ENCODE measurements around the gene DACH1. TPM values are rescaled to one million over a fixed set of nuclear protein-coding genes. Genes with fewer than 3 reads are reported as not detected.

The DACH1 gene
- total RNA-seq, 1 experiment from 2014 or later, result 0.11 TPM

GRCh38 chr13:71718931-71719330 lies 148.1 kb downstream of the DACH1 start:
- no TSS peak for BruUV-seq (replicated peaks)
- H3K4me3 ChIP-seq (ENCODE audit: low read depth, low read length, poor library complexity, severe bottlenecking), result no peak overlapping the region
- no peaks in the 10 kb centered on the region for H3K27me3 ChIP-seq (replicated peaks; ENCODE audit: insufficient read depth, low read depth, low read length, poor library complexity)
- H3K4me1 ChIP-seq (ENCODE audit: insufficient read depth, low read length, poor library complexity, severe bottlenecking), result no peaks in the 10 kb centered on the region
- ChIA-PET POLR2A (ENCODE audit: low non-redundant PET) (no interaction called here), CTCF (no interaction called here)
- no peaks in the 10 kb centered on the region for H3K36me3 ChIP-seq (ENCODE audit: insufficient read depth, low read length, poor library complexity, severe bottlenecking)
- TF ChIP-seq EZH2 (IDR thresholded peaks at IDR 0.05; ENCODE audit: borderline replicate concordance, low read depth, low read length, poor library complexity, severe bottlenecking) (no peak), CTCF (conservative IDR thresholded peaks at IDR 0.05; ENCODE audit: low read depth, low read length) (no peak)
- H3K9me3 ChIP-seq (ENCODE audit: low read depth, low read length, poor library complexity, severe bottlenecking), result no peaks in the 10 kb centered on the region
- intact Hi-C loops (cut with micrococcal nuclease; ENCODE audit: unreplicated experiment), result no loop called here
- DNase-seq (ENCODE audit: low spot score), result no peak
- no peak overlapping the region for H3K27ac ChIP-seq (ENCODE audit: low read depth, low read length, poor library complexity, severe bottlenecking)

GRCh38 chr13:71714802-71715375 lies 152.1 kb downstream of the DACH1 start:
- Histone ChIP-seq H3K36me3 (ENCODE audit: insufficient read depth, low read length, poor library complexity, severe bottlenecking) (no peaks in the 10 kb centered on the region), H3K4me1 (ENCODE audit: insufficient read depth, low read length, poor library complexity, severe bottlenecking) (no peaks in the 10 kb centered on the region), H3K4me3 (ENCODE audit: low read depth, low read length, poor library complexity, severe bottlenecking) (no peak overlapping the region), H3K27me3 (replicated peaks; ENCODE audit: insufficient read depth, low read depth, low read length, poor library complexity) (no peaks in the 10 kb centered on the region), H3K9me3 (ENCODE audit: low read depth, low read length, poor library complexity, severe bottlenecking) (no peaks in the 10 kb centered on the region), H3K27ac (ENCODE audit: low read depth, low read length, poor library complexity, severe bottlenecking) (no peak overlapping the region)
- no TSS peak for BruUV-seq (replicated peaks)
- no peak for DNase-seq (ENCODE audit: low spot score)
- CTCF ChIA-PET, result no interaction called here
- TF ChIP-seq CTCF (conservative IDR thresholded peaks at IDR 0.05; ENCODE audit: low read depth, low read length), result no peak
- TF ChIP-seq EZH2 (IDR thresholded peaks at IDR 0.05; ENCODE audit: borderline replicate concordance, low read depth, low read length, poor library complexity, severe bottlenecking), result no peak
- intact Hi-C loops (cut with micrococcal nuclease; ENCODE audit: unreplicated experiment), result no loop called here
- POLR2A ChIA-PET (ENCODE audit: low non-redundant PET), result no interaction called here

GRCh38 chr13:71712988-71713653 lies 153.9 kb downstream of the DACH1 start:
- H3K9me3 ChIP-seq (ENCODE audit: low read depth, low read length, poor library complexity, severe bottlenecking), result no peaks in the 10 kb centered on the region
- no peak overlapping the region for H3K4me3 ChIP-seq (ENCODE audit: low read depth, low read length, poor library complexity, severe bottlenecking)
- ChIA-PET POLR2A (ENCODE audit: low non-redundant PET) (no interaction called here), CTCF (no interaction called here)
- no peaks in the 10 kb centered on the region for H3K27me3 ChIP-seq (replicated peaks; ENCODE audit: insufficient read depth, low read depth, low read length, poor library complexity)
- no peak overlapping the region for H3K27ac ChIP-seq (ENCODE audit: low read depth, low read length, poor library complexity, severe bottlenecking)
- intact Hi-C loops (cut with micrococcal nuclease; ENCODE audit: unreplicated experiment), result no loop called here
- no peak for DNase-seq (ENCODE audit: low spot score)
- H3K4me1 ChIP-seq (ENCODE audit: insufficient read depth, low read length, poor library complexity, severe bottlenecking), result no peaks in the 10 kb centered on the region
- no peaks in the 10 kb centered on the region for H3K36me3 ChIP-seq (ENCODE audit: insufficient read depth, low read length, poor library complexity, severe bottlenecking)
- BruUV-seq (replicated peaks), result no TSS peak
- no peak for TF ChIP-seq EZH2 (IDR thresholded peaks at IDR 0.05; ENCODE audit: borderline replicate concordance, low read depth, low read length, poor library complexity, severe bottlenecking)
- no peak for TF ChIP-seq CTCF (conservative IDR thresholded peaks at IDR 0.05; ENCODE audit: low read depth, low read length)
